DOHH2 (cell line): ENCODE measurements around the gene MYOG.

Experiments
- H3F3A ChIP-seq: fragments of 200-600 bp; sonication (generic), shearing (Covaris generic); 2 replicates; pipeline ENCODE4 v1.6.0; 2016; ENCODE audit warnings: antibody characterized with exemption, mild to moderate bottlenecking; ENCODE audit not compliant: control insufficient read depth, insufficient read depth
- H3K27ac ChIP-seq: fragments of 200-600 bp; sonication (generic); 2 replicates; pipeline ENCODE4 v1.5.1; 2014; ENCODE audit warnings: low read depth, mild to moderate bottlenecking, low read length, moderate library complexity
- H3K27me3 ChIP-seq: fragments of 200-600 bp; sonication (generic); 2 replicates; pipeline ENCODE4 v1.6.1; 2014; ENCODE audit warnings: mild to moderate bottlenecking, low read length, mixed read lengths; ENCODE audit not compliant: control insufficient read depth
- H3K36me3 ChIP-seq: fragments of 200-600 bp; sonication (generic); 2 replicates; pipeline ENCODE4 v1.6.1; 2014; ENCODE audit warnings: mild to moderate bottlenecking, low read length, moderate library complexity, mixed read lengths; ENCODE audit not compliant: control insufficient read depth
- H3K4me1 ChIP-seq: fragments of 200-600 bp; sonication (generic); 2 replicates; pipeline ENCODE4 v1.6.1; 2014; ENCODE audit warnings: mild to moderate bottlenecking, low read length, mixed read lengths; ENCODE audit not compliant: control insufficient read depth
- H3K4me2 ChIP-seq: fragments of 200-600 bp; sonication (generic); 2 replicates; pipeline ENCODE4 v1.6.0; 2014; ENCODE audit warnings: mild to moderate bottlenecking, low read length, moderate library complexity
- H3K4me3 ChIP-seq: fragments of 200-600 bp; sonication (generic); 2 replicates; pipeline ENCODE4 v1.5.1; 2014; ENCODE audit warnings: mild to moderate bottlenecking, low read length, mixed read lengths
- H3K79me2 ChIP-seq: fragments of 200-600 bp; sonication (generic); 2 replicates; pipeline ENCODE4 v1.6.1; 2014; ENCODE audit warnings: mild to moderate bottlenecking, low read length, mixed read lengths; ENCODE audit not compliant: control insufficient read depth
- H3K9me2 ChIP-seq: fragments of 200-600 bp; sonication (generic); replicated peaks from 2 replicates; pipeline ENCODE4 v1.6.1; 2014; ENCODE audit warnings: mild to moderate bottlenecking, low read length, mixed read lengths; ENCODE audit not compliant: control insufficient read depth
- H3K9me3 ChIP-seq: fragments of 200-600 bp; sonication (generic); 2 replicates; pipeline ENCODE4 v1.6.1; 2014; ENCODE audit warnings: antibody characterized with exemption, low read length, mixed read lengths; ENCODE audit not compliant: control insufficient read depth, insufficient read depth
- H4K20me1 ChIP-seq: fragments of 200-600 bp; sonication (generic); 2 replicates; pipeline ENCODE4 v1.6.0; 2014; ENCODE audit warnings: low read depth, mild to moderate bottlenecking, antibody characterized with exemption, low read length, moderate library complexity; ENCODE audit not compliant: control insufficient read depth, insufficient read depth
- CTCF ChIP-seq: fragments of 200-600 bp; sonication (generic); IDR thresholded peaks from one replicate; pipeline ENCODE4 v1.5.1; 2014; ENCODE audit warnings: antibody characterized with exemption, mild to moderate bottlenecking, low read depth, low read length; ENCODE audit not compliant: poor library complexity, severe bottlenecking
- EZH2phosphoT487 ChIP-seq: fragments of 200-600 bp; sonication (generic); IDR thresholded peaks from 2 replicates; pipeline ENCODE4 v1.6.1; 2017; ENCODE audit warnings: borderline replicate concordance, mild to moderate bottlenecking, antibody characterized with exemption, low read length, moderate library complexity, mixed read lengths

Gene MYOG

GRCh38 chr1:203130358-203130985 lies 44.7 kb upstream of the MYOG start:
- Histone ChIP-seq H3F3A (no peaks in the 10 kb centered on the region), H3K4me3 (no peak overlapping the region), H3K4me1 (no peaks in the 10 kb centered on the region), H3K9me2 (no peaks in the 10 kb centered on the region), H3K27me3 (peaks cover 7% of the 10 kb centered on the region; the same call in 1 of the 2 replicates), H3K36me3 (no peaks in the 10 kb centered on the region), H3K9me3 (no peaks in the 10 kb centered on the region), H3K79me2 (no peaks in the 10 kb centered on the region), H3K27ac (no peak overlapping the region), H3K4me2 (no peak overlapping the region), H4K20me1 (no peaks in the 10 kb centered on the region)
- TF ChIP-seq CTCF = no peak

DNA sequence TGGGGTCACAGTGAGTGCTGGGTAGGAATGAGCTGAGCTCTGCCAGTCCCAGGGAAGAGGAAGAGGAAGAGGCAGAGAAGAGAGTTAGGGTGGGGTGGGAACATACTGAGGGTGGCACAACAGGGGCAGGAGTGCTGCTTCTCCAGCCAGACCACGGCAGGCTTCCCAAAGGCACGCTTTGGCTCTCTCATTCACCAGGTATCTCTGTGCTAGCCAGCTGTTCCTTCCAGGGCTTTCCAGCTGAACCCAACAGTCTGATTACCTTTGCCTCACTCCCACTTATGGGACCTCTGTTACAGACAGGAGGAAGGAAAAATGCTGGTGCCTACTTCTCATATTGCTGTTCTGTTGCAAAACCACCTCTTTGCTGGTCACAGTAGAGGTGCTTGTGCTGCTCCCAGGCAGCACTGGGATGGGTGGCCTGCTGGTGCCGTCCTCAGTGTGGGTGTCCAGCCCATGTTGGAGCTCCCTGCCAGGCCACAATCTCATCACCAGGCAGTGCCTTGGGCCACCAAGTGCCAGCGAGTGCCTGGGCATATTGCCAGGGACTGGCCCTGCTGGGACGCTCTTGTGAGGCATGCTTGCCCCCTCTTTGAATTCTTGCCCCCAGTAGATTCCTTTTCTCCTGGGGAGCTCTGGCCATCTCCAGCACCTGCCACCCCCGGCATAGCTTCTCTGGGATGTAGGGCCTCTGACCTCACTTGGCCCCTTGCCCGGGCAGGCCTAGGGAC lies 43.9 kb upstream of the MYOG start:
- Histone ChIP-seq H3F3A (no peaks in the 10 kb centered on the region), H3K27me3 (peaks cover 7% of the 10 kb centered on the region; the same call in 1 of the 2 replicates), H3K27ac (no peak overlapping the region), H3K79me2 (no peaks in the 10 kb centered on the region), H4K20me1 (no peaks in the 10 kb centered on the region), H3K4me3 (no peak overlapping the region), H3K9me2 (no peaks in the 10 kb centered on the region), H3K9me3 (no peaks in the 10 kb centered on the region), H3K36me3 (no peaks in the 10 kb centered on the region), H3K4me2 (no peak overlapping the region), H3K4me1 (no peaks in the 10 kb centered on the region)
- no peak for TF ChIP-seq CTCF
- TF ChIP-seq EZH2phosphoT487 = no peak

DNA sequence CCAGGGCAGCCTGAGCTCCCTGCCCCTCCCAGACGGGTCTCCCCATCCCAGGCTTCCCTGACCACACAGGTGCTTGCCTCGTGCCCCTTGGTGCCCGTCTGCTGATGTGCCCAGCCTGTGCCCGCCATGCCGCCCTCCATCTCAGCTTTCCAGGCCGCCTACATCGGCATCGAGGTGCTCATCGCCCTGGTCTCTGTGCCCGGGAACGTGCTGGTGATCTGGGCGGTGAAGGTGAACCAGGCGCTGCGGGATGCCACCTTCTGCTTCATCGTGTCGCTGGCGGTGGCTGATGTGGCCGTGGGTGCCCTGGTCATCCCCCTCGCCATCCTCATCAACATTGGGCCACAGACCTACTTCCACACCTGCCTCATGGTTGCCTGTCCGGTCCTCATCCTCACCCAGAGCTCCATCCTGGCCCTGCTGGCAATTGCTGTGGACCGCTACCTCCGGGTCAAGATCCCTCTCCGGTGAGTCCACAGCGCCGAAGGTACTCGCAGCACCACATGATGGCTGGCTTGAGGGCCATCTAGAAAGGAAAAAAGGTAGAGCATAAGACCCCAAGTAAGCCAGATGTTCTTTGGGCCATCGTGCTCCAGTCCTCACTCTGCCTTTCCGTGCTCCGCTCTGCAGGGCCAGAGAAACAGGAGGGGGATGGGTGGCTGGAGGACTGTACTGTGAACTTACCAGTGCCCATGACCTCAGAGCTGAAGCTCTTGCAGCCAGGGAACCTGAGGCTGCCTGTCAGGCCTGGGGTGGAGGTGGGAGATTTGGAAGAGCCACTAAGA lies 43.1 kb upstream of the MYOG start:
- Histone ChIP-seq H3K4me1 (no peaks in the 10 kb centered on the region), H3K9me2 (no peaks in the 10 kb centered on the region), H3K79me2 (no peaks in the 10 kb centered on the region), H3K9me3 (no peaks in the 10 kb centered on the region), H3K27me3 (peaks cover 9% of the 10 kb centered on the region), H3K4me3 (no peak overlapping the region), H3K27ac (no peak overlapping the region), H3K4me2 (no peak overlapping the region), H3F3A (no peaks in the 10 kb centered on the region), H3K36me3 (no peaks in the 10 kb centered on the region), H4K20me1 (no peaks in the 10 kb centered on the region)
- TF ChIP-seq EZH2phosphoT487 (no peak), CTCF (no peak)
